Effector CD4-positive, alpha-beta T cell (primary cell): Measurements from ENCODE around the gene MLKL.
"Not testable (repeated sequence)": the region's sequence is repeated elsewhere in the genome, so short reads cannot be mapped to it uniquely, and the experiment has no call there.

Source experiments
- DNase-seq: peaks from one replicate; pipeline ENCODE4 v3.0.0-alpha.2; 2020

The MLKL gene

DNA sequence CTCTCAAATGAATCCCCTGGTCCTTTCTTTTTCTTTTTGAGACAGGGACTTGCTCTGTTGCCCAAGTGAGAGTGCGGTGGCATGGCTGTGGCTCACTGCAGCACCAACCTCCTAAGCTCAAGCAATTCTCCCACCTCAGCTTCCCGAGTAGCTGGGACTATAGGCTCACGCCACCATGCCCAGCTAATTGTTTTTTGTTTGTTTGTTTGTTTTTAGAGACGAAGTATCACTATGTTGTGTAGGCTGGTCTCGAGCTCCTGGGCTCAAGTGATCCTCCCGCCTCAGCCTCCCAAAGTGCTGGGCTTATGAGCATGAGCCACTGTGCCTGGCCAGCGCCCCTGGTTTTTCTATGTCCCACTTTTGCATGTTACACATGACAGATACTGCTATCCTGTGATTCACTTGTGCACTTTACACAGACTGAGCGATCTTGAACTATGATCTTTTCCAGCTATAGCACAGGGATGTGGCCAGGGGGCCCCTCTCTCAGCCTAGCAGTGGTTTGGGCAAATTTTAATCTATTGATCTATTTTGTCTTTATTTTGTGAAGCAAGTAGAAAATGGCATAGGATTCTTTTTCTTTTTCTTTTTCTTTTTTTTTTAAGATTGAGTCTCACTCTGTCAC lies 31.3 kb upstream of the MLKL start:
- DNase-seq = no peak

DNA sequence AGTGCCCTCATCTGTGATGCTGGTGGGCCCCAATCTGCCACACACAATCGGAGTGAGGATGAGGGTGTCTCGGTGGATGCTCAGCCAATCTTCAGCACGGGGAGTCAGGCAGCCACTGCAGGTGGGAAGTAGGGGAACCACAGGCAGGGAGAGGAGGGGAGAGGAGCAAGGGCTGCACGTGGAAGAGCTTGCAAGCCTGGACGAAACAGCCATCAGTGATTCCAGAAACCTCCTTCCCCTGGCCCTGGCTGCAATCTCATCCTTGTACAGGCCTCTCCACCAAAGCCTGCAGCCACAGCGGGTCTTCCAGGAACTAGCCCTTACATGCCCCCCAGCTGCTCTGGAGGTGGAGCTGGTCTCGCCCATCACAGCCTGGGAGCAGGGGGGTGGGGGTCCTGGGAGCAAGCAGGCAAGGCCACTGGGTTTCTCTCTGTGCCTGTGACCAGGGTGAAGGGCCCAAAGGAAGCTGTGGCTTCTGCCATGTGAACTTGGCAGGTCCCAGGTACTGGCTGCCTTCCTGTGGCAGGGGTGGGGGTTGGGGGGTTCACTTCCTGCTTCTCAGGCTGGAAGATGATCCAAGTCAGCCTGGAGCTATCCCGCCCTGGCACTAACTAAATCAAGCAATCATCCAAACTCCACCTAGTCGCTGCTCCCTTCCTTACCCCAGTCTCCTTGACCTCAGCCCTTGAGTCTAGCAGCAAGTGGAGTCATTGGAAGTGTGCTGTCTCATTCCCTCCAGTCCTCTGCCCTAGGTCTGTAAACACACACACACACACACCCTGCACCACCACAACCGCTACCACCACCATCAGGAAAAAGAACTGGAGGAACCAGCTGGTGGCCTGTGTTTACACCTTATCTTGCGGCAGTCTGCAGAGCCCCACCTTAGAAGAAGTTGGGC lies 29.4 kb upstream of the MLKL start:
- DNase-seq = no peak

DNA sequence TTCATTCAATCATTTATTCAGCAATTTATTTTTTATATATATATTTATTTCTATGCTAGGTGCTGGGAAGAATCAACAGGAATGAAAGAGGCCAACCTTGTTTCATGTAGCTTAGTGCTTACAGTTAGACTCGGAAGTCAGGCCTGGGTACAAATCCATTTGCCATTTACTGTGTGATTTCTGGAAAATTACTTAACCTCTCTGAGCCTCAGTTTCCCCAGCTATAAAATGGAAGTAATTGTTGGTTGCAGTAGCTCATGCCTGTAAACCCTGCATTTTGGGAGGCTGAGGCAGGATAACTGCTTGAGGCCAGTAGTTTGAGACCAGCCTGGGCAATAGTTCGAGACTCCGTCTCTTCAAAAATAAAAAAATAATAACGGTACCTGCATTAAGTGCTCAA lies 27.2 kb upstream of the MLKL start:
- no peak for DNase-seq

DNA sequence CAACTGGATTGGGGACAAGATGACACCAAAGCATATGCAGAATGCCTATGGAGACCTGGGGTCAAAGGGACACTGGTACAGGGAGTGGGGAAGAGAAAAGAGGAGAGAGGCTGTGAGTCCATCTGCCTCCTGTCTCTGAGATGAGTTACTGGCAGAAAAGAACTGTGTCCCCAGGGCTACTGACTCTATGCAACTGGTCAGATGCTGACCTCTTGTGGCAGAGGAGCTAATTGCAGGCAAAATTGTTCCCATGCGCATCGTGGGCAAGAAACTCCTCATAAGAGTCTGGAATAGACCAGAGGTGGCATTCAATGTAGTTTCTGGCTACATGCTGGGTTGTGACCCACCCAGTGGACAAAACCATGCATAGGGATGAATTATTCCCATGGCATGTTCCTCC lies 26.1 kb upstream of the MLKL start:
- no peak for DNase-seq

DNA sequence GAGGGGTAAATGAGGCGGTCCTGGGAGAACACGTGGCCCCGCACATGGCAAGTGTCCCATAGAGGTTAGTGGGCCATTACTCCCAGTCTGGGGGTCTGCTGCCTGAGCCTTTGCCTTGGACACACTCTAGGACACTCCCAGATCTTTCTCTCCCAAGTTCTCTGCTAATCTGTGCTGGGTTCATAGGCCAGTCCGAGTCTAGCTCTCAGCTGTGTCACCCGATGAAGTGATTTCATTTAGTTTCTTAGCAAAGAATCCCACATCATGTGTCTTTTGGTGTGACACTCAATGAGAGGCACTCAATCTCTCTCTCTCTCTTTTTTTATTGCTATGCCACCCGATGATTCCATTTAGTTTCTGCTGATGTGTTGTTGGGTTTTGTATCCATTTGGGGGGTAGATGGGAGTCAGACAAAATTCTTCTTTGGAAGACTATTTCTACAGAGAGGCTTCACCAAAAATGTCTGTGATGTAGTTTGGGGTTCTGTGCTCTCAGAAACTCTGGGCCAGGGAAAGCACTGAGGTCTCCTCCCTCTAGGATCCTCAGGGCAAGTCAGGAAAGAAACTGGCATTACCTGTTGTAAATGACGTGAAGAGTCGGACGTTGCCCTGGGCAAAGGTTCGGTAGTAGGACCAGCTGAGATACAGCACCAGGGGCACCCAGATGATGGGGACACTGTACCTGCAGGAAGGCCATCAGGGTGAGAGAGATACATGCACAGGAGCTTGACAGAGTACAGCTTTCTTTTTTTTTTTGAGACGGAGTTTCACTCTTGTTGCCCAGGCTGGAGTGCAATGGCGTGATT lies 25.2 kb upstream of the MLKL start:
- DNase-seq = no peak

DNA sequence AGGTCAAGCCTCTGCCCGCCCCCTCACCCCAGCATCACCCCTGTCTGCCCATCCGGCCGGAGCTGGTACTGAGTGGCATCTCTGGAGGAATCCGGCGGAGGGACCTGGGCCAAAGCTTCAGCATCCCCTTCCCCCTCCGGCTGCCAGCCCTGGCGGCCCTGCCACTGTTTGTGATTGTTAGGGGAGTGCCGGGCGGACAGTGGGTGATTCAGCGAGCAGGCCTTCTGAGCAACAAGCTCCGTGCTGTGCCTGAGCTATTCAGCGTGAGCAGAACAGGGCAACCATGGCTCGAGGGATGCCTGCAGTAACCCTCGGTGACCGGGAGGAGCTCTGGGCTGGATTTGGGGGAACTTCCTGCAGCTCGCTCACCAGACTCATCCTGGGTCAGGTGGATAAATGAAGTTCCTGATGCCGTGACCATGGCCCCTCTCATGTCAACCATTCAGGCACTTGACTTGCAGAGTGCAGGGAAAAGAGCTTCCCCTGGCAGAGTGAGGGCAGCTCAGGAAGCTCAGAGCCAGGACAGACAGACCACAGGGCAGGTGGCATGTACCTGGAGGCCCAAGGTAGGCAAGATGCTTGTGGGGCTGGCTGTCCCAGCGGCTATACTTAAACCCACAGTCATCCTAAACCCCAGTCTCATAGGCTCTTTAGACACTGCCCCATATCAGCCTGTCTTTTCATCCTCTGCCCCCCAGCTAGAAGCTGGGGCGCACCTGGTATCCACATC lies 24.3 kb upstream of the MLKL start:
- DNase-seq = no peak

DNA sequence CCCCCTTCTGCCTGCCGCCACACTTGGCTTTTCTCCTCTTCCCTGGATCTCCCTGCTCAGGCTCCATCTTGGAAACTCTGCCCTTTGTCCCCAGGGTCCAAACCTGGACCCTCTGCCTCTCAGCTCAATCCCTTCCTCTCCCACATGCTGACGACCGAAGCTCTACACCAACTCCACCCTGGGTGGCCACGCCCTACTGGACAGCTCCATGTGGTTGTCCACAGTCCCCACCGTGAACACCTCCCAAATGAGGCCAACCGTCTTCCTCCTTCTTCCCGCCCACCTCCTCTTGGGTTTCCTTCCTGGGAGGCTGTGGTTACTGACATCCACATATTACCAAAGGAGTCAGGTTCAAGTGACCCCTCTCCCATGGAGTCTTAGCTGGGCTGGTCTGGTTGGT lies 22.6 kb upstream of the MLKL start:
- no peak for DNase-seq

DNA sequence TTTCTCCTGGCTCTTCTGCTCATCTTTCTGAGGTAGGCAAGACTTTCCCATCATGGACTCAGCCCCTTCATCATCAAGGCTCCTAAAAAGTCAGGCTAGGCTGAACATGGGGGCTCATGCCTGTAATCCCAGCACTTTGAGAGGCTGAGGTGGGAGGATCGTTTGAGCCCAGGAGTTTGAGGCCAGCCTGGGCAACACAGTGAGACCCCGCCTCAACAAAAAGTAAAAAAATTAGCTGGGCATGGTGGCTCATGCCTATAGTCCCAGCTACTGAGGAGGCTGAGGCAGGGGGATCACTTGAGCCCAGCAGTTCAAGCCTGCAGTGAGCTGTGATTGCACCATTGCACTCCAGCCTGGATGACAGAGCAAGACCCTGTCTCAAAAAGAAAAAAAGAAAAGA lies 21.5 kb upstream of the MLKL start:
- DNase-seq = not testable (repeated sequence)

DNA sequence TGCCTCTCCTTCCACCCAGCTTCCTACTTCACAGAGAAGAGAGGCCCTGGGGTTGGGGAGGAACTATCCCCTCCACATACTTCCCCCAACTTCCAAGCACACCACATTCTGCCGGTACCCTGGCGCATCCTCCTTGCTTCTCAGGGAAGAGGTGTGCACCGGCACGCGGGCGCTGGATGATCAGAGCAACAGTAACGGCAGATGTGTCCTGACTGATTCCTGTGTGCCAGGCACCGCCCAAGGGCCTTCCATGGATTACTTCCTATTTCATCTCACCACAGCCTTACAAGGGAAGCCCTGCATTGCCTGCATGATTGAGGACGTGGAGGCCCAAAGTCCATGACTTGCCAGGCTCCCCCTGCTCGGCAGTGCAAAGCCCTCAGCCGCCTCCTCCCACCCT lies 21.1 kb upstream of the MLKL start:
- DNase-seq = no peak

DNA sequence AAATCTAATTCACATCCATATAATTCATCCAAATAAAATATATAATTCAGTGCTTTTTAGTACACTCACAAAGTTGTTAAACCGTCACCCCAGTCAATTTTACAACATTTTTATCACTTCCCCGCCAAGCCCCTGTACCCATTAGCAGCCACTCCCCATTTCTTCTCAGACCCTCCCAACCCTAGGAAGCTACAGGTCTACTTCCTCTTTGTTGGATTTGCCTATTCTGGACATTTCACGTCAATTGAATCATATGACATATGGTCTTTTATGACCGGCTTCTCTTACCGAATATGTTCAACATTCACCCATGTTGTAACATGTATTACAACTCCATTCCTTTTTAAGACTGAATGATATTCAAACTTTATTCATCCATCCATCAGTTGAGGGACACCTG lies 19.9 kb upstream of the MLKL start:
- no peak for DNase-seq

DNA sequence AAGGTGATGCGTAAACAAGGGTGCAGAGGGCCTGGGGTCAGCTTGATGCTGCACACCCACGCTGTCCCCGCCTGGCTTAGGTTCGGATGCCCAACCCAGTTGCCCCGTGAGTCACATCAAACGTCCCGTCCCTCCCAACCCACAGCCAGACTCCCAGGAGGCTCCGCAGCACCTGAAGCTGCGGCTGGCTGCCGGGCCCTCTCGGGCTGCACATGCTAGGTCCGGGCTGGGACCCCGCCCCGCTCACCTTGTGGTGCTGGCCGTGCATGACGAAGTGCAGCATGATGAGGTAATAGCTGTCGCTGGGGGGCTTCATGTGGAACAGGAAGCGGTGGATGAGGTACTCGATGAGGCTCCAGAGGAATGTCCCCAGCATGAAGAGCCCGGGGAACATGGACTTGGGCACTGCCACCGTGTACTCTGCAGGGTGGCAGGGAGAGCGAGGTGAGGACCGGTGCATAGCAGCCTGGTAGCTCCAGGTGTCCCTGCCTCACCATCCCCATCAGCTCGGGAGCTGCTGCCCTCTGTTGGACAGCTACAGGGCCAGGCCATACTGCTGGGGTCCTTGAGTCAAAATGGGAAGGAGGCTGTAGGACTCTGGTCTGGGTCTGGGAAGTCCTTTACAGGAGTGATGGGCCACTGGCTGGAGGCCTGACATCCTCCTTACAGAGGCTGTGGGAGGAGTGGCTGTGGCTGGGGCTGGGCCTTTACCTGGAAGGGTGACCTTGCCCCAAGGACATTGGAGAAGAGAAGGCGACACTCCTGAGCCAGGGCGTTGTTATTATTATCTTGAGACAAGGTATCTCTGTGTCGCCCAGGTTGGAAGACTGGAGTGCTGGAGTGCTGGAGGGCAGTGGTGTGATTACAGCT lies 18.3 kb upstream of the MLKL start:
- DNase-seq = no peak

DNA sequence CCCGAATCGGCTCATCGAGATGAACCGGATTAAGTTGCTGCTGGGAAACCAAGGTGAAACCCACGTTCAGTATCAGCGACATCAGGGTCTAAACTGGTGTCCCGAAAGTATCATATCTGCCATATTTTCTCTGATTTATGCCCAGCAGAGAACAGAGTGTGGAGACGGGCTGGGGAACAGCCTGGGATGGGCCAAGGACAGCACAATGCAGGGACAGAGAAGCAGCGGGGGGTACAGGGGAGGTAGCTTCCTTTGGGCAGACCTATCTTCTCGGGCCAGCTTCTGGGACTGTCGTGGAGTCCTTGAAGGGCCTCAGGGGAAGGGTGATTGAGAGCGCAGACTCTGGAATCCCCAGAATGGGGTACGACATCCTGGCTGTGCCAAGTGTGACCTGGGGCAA lies 17.5 kb upstream of the MLKL start:
- no peak for DNase-seq

DNA sequence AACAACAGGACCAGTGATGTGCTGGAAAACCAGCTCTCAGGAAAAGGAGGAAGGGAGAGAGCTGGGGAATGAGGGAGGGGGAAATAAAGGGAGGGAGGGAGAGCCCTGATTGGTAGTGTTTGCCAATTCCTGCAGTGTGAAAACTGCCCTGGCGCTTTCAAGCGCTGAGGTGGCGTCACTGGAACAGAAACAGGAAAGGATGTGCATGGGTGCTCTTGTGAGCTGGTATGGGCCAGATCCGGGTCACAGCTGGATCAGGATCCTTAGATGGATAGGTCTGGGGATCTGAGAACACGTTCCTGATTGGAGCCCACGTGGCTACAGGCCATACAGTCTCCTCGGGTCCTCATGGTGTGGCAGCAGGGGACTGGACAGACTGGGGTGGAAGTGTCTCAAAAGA lies 16.7 kb upstream of the MLKL start:
- no peak for DNase-seq

DNA sequence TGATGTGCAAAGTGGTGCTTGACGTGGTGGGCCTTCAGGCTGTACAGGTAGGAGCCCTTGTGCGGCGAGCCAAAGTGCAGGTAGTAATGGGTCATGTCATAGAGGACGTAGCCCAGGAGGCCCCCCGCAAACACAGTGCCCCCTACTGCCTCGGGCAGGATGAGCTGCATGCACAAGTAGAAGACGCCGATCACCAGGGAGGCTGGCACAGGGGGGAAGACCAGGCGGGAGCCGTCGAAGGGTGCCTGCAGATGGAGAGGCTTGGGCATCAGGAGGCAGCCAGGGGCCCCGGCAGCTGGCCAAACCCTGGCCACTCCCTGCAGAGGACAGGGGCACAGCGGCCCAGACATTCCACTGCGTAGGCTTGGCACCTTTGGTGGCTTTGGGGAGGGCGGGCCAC lies 15.7 kb upstream of the MLKL start:
- no peak for DNase-seq

DNA sequence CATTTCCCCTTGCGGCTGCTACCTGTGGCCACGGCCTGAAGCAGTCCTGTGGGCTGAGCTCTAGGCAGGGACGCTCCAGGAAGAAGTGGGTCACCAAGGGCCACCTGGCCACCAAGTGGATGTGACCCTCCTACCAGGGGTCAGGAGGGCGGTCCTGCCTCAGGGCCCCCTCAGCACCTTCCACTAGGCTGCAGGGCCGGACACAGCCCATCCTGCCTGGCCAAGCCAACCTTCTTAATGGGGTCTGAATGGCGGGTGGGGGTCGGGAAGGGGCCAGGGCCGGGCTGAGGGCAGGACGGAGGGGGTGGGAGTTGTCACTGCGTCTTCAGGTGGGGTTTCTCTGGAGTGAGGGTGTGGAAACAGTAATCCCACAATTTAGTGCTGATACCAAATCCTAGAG lies 13.2 kb upstream of the MLKL start:
- no peak for DNase-seq

DNA sequence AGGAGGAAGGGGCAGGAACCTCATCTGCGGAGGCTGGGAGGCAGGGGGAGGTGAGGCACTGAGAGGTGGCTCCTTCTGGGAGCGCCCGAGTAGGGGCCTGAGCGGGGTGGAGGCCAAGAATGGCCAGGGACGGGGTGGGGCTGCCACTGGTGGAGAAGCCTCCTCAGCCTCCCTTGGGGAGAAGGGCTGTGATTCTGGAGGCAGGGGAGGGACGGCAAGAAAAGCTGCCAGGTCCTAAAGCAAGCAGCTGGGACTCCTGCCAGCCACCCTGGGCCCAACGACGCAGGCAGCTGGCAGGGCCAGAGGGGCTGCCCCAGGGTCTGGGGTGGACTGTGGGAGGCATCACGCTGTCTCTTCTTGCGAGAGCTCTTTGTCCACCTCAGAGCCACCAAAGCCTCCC lies 12.7 kb upstream of the MLKL start:
- DNase-seq = no peak

DNA sequence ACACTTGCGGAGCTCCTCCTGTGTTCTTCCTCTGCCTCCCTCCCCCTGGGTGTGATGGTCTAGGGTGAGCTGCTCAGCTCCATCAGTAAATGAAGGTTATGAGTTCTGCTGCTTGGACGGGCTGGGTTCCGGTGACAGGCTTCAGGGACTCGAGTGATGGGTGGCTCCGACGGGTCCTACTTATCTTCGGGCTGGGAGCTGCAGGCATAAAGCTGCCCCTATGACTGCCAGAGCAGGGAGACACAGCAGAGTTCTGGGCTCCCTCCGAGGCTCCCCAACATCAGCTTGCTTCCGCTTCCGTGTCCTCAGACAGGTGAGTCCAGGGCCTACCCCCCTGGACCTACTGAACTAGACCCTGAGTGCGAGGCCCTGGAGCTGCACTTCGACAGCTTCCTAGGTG lies 11.3 kb upstream of the MLKL start:
- no peak for DNase-seq

DNA sequence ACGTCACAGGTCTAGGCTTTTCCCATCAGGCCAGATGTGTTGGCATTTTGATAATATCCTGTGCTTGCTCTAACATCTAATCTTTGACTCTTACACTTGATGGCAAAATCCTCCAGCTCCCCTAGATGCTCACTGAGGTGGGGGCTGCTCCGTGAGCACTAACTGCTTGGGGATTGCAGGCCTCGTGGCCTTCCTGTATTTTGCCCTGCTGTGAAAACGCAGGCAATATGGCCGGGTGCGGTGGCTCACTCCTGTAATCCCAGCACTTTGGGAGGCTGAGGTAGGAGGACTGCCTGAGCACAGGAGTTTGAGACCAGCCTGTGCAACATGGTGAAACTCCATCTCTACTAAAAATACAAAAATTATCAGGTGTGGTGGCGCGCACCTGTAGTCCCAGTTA lies 9.7 kb upstream of the MLKL start:
- DNase-seq = no peak

DNA sequence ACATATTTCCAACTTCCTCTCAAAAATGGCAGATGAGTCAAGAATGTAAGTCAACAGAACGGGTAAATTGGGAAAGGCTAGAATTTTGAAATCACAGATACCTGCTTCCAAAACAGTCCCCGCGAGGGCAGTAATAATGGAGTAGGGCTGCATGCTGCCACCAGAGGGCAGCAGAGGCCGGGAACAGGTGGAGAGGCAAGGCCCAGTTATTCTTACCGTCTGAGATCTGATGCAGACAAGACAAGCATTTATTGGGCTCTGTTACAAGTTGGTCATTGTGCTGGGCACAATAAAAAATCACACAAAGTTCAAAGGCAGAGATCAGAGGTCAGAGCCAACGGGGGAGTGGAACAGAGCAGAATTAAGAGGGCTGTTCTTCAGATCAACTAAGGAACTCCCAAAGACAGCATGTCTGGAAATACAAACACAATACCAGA lies 8.8 kb upstream of the MLKL start:
- DNase-seq = peak; percentile 75

DNA sequence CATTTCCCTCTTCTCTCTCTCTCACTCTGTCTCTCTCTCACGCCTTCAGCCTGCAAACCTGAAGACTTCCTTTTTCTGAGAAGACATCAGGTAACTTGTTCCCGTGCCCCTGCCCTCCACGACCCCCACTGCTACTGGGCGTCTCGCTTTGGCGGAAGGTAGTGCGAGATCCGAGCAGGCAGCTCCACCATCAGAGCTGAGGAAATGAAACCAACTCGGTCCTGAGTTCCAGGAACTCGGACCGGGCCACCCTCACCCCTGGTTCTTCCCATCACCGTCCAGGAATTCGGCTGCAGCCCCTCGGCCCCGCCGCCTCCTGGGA lies 585 bp downstream of the MLKL start:
- no peak for DNase-seq

DNA sequence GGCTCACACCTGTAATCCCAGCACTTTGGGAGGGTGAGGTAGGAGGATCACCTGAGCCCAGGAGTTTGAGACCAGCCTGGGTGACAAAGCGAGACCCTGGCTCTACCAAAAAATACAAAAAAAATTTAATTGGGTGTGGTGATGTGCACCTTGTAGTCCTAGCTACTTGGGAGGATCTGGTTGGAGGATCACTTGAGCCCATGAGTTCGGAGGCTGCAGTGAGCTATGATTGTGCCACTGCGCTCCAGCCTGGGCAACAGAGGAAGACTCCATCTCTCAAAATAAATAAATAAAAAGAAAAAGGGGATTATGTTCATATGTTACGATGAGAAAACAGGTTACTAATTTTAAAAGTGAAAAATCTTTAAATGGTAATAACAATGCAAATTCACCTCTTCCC lies 996 bp downstream of the MLKL start:
- DNase-seq = no peak

DNA sequence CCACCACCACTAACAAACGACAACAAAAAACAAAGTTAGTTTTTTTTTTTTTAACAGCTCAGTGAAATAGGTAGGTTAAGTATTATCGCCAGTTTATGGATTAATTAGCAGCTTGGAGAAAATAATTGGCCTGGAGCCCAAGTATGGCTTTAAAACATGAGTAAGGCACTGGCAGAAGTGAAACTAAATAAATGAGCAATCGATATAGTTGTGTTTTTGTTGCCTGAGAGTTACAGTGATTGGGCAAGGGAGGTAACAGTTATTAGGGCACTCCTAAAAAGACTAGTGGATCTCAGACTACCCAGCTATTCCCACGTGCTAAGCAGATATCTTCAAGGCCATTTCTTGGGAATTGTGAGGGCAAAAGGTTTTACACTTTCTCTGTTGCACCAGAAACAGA lies 2.4 kb downstream of the MLKL start:
- no peak for DNase-seq
